HG03432 (cell line): ENCODE results near the gene ASB1.

Source experiments
- ATAC-seq: cut with Tn5 transposase; IDR thresholded peaks from one replicate; pipeline ENCODE4 v1.9.1; 2021; ENCODE audit warnings: mild to moderate bottlenecking, moderate library complexity; ENCODE audit not compliant: unreplicated experiment

The ASB1 gene

DNA sequence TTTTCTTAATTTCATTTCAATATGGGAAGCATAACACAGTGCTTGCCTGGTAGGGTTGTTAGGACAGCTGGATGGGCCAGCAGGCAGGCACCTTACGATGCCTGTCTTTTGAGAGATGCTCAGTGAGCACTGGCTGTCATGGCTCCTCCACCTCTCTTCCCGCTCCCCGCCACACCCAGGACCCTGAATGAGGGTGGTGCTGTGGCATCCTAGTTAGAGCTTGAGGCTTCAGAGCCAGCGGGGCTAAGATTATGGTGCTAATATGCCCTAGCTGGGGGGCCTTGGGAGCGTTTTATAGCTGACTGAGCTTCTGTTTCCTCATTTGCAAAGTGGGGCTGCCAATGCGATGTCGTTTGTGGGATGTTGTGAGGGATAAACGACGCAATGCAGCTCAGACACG, 37.7 kb downstream of the ASB1 start:
- no peak for ATAC-seq

DNA sequence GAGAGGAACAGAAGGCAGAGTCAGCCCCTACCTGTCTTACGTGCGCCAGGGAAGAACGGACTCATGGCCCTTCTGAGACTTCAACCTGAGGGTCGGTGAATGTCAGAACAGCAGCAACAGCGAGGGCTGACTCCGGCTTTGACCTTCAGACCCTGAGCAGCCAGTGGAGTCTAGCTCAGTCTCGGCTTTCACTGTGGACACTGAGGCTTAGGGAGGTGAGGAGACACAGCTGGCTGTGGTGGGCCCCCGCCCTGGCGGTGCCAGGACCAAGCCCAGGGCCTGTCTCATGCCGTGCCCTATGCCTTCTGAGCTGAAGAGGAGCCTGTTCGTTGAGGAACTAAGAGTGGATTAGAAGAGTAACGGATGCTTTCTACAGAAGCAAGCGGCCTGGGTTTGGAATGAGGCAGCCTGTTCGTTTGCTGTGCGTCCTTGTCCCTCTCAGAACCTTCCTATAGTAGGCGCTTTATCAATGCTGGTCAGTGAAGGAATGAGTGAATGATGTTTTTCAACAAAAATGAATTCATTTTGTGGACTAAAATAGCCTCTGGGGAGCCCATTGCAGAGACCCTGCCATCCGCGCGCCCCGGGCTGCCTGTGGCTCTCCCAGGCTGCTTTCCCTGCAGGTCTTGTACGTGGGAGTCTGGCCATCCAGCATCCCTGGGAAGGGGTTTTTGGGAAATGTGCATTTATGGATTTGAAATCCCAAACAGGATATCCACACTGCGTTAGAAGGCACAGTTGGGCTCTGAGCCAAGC, 38.9 kb downstream of the ASB1 start:
- ATAC-seq = no peak

DNA sequence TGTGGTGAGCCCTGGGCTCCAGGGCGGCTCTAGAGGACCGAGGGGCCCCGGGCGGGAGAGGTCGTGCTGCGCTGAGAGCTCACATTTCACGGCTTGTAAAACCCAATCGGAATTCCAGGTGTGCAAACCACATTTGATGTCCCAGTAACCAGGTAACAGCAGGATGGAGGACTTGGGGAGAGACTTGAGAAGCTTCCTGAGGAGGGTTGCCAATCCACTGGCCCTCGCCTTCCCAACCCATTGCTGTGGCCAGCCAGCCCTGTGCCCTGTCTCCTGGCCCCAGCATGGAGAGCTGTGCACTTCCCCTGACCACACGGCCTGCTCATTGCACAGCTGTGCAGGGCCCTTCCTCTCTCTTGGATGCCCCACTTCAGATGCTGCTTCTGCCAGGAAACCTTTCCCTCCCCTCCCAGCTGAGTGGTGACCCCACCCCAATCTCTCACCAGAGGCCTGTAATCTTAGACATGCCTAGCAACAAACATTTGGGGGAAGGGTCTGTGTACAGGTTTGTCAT, 39.6 kb downstream of the ASB1 start:
- no peak for ATAC-seq

DNA sequence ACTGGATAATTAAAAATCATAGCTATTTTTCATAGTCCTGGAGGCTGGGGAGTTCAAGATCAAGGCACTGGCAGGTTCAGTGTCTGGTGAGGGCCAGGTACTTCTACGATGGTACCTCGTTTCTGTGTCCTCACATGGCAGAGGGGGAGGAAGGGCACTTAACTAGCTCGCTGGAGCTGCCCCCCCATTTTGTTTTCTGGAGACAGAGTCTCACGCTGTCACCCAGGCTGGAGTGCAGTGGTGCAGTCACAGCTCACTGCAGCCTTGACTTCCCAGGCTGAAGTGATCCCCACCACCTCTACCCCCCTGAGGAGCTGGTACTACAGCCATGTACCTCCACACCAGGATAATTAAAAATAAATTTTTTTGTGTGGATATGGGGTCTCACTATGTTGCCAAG, 40.3 kb downstream of the ASB1 start:
- ATAC-seq = no peak

DNA sequence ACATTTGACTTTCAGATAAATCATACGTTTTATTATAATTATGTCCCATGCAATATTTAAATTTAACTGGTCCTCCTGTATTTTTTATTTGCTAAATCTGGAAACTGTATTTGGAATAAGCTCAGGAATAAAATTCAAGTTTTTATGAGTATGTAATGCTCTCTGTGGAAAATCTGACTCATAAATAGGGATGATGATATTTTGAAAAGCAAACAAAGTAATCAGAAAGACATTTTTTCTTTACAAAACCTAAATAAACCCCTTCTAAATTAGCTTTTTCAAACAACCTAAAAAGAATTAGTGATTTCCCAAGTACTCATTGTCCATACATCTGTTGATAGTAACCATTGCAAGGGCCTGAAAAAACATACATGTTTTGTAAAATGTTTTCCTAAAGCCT, 41.1 kb downstream of the ASB1 start:
- ATAC-seq = no peak

DNA sequence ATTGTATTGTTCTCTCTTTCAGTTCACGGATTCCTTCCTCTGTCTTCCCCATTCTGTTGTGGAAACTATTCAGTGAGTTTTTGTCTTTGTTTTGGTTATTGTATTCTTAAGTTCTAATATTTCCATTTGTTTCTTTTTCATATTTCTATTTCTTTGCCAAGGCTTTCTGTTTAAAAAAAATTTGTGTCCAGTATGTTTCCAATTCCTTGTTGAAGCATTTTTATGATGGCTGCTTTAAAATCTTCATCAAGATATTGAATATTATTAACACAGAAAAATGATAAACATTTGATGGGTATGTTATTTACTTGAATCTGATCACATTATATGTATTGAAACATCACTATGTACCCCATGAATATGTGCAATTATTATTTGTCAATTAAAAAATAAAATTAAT, 42.4 kb downstream of the ASB1 start:
- ATAC-seq = no peak

DNA sequence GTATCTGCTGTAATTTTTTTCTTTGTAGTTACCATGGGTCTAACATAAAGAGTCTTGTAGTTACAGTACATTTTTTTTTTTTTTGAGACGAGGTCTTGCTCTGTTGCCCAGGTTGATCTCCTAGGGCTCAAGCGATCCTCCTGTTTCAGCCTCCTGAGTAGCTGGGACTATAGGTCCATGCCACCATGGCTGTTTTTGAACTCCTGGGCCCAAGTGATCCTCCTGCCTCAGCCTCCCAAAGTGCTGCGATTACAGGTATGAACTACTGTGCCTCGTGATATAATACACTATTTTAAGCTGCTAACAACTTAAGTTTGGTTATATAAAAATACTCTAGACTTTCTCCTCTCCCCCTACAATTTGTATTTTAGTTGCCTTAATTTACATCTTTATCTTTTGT, 46.3 kb downstream of the ASB1 start:
- no peak for ATAC-seq

DNA sequence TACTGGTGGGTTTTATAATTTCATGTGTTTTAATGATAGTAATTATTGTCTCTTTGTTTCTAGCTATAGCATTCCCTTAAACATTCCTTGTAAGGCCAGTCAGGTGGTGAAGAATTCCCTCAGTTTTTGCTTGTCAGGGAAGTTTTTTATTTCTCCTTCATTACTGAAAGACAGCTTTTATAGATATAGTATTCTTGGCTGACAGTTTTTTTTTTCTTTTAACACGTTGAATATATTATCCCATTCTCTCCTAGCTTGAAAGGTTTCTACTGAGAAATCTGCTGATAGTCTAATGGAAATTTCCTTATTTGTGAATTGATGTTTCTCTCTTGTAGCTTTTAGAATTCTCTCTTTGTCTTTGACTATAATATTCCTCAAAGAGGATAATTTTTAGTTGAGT, 46.8 kb downstream of the ASB1 start:
- no peak for ATAC-seq

DNA sequence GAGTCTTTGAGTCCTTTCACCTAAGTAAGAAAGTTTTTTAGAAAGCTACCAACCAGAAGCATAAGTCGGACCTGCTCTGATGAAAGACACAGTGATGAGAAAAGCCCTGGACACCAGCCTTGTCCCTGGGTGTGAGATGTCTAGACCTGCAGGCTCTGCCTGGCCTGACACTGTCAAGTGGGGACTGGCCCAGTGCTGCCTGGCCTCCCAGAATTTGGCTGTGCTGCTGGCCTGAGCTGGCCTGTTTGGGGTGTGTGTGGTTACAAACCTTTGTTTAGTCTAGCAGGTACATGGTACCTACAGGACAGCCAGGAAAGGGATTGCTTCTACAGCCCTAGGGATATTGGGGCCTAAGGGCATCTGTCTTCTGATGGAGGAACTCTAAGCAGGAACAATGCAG, 48.3 kb downstream of the ASB1 start:
- no peak for ATAC-seq

DNA sequence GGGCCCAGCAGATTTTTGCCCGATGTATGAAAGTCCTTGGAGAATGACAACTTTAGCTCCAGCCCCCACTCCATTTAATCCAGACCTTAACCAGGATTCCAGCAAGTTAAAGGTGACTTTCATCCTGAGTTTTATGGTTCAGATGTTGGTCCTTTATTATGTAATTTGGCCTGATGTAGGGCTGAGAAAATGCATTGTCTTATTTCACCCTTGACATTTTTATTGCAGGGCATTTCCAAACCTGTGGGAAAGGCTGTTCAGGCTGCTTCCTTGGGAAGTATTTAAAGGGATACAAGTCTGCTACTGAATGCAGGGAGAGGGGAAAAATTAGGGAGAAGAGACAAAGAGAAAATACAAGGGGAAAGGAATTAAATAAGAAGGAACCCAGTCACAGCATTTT, 48.8 kb downstream of the ASB1 start:
- ATAC-seq = no peak

DNA sequence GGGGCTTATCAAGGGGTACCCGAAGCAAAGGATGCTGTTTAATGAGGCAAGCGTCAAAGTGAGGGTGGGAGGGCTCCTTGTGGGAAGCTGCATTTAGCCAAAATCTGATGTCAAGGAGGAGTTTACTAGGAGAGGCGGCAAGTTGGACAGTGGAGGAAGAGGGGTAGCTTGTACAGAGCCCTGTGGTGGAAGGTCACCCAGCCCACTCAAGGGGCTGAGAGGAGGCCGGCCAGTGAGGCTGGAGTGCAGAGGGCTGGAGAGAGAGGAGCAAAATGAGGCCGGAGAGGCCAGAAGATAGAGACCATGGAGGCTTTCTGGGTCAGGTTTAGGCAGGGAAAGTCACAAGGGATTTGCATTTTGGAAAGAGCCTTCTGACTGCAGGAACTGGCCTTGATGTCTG, 49.5 kb downstream of the ASB1 start:
- no peak for ATAC-seq

DNA sequence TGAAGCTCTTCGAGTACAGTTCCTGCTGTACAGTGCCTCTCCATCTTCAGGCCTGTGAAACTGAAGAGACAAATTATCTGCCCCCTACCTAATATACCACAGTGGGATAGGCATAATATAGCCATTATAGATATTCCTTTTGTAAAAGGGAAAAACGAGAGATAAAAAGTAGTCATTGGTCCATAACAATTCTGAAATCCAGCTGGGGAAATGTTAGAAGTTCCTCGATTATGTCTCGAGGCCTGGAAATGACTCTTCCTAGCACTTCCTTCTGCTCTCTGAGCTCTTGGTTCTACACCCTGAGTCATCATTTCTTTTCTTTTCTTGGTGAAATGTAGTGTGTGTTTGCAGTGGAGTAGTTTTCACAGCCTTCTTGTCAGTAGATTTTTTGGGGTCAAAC, 51.5 kb downstream of the ASB1 start:
- no peak for ATAC-seq

DNA sequence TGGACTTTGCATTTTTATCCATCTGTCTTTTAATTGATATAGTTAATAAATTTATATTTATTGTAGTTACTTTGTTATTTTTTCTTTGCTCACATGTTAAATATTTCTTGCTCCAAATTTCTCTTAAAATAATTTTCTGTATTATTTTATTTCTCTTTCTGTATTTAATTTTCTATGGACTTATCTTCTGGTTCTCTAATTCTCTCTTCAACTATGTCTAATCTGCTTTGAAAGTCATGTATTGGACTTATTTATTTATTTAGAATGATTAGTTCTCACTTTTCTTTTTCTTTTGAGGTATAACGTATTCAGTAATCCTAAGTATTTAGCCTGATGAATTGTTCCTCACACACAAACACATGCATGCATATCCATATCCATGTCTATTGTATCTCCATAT, 53.1 kb downstream of the ASB1 start:
- no peak for ATAC-seq

DNA sequence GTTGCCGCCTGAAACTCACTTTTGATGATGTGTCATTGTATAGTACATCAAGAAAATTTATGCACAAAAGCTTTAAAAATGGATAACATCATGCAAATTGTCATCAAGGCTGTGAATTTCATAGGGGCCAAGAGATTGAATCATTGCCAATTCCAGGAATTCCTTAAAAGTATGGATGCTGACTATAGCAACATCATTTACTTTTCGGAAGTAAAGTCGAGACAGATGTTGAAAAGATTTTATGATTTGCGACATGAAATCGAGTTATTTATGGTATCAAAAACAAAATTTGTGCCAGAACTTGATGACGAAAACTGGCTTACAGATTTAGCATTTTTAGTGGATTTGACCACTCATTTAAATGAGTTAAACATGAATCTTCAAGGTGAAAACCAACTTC, 56.3 kb downstream of the ASB1 start:
- ATAC-seq = no peak

DNA sequence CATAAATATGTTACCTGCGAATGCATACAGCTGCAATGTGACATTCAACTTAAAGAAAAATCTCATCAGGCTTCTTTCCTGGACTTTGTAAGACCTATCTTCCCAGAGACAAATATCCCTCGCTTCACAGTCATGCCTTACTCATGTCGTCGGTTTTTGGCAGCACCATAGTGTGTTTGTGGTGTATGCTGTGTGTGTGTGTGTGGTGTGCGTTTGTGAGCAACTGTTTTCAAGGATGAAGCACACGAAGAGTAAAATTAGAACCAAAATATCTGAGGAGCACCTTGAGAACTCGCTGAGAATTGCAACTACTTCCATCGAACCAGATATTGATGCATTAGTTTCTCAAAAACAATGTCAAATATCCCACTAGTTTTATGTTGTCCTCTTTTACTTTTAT, 56.9 kb downstream of the ASB1 start:
- ATAC-seq = no peak

DNA sequence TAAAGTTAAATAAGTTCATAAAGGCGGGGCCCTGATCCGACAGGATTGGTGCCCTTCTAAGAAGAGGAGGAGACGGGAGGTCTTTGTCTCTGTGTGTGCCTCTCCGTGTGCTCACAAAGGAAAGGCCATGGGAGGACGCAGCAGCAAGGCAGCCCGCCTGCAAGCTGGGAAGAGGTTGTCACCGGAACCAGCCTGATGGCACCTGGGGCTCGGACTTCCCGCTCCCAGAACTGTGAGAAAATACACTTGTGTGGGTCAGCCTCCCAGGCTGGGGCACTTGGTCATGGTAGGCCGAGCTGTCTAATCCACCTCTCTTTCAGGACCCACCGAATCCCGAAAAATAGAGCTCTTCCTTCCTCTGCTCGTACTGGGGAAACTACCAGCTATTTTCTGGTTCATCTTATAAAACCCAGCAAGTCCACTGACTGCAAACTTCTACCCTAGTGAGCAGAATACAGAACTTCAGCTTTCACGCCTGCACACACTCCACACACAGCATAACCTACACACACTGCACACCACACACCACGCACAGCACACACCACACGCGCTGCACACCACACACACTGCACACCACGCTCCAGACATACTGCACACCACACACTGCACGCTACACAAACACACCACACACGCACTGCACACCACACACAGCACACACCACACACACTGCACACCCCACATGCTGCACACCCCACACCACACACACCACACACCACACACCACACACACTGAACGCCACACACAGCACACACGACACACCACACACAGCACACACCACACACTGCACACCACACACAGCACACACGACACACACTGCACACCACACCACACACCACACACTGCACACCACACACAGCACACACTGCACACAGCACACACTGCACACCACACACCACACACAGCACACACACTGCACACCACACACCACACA, 58.1 kb downstream of the ASB1 start:
- ATAC-seq = no peak

DNA sequence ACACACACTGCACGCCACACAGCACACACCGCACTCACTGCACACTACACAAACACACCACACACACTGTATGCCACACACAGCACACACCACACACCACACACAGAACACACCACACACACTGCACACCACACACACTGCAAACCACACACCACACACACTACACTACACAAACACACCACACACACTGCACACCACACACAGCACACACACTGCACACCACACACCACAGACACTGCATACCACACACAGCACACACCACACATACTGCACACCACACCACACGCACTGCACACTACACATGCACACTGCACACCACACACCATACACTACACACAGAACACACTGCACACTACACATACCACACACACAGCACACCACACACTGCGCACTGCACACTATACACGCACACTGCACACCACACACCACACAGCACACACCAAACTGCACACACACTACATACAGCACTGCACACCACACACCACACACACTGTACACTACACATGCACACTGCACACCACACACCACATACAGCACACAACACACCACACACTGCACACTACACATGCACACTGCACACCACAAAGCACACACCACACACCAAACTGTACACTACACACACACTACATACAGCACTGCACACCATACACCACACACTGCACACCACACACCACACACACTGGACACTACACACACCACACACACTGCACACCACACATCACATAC, 59.6 kb downstream of the ASB1 start:
- ATAC-seq = no peak

DNA sequence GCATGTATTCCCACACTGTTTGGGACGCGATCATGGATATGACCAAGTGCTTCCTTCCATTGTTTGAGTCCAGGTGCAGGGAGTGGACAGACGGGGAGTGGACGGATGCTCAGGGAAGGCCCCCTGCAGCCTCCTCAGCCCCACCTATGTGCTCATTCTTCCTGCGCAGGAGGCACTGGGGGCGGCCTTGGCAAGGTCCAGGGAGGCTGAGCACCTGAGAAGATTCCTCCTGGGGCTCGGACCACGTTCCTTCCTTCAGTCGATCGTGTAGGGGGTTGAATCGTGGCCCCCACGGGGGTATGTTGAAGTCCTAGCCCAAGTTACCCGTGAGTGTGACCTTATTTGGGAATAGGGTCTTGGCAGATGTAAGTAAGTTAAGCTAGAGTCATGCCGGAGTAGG, 60.4 kb downstream of the ASB1 start:
- ATAC-seq = no peak

DNA sequence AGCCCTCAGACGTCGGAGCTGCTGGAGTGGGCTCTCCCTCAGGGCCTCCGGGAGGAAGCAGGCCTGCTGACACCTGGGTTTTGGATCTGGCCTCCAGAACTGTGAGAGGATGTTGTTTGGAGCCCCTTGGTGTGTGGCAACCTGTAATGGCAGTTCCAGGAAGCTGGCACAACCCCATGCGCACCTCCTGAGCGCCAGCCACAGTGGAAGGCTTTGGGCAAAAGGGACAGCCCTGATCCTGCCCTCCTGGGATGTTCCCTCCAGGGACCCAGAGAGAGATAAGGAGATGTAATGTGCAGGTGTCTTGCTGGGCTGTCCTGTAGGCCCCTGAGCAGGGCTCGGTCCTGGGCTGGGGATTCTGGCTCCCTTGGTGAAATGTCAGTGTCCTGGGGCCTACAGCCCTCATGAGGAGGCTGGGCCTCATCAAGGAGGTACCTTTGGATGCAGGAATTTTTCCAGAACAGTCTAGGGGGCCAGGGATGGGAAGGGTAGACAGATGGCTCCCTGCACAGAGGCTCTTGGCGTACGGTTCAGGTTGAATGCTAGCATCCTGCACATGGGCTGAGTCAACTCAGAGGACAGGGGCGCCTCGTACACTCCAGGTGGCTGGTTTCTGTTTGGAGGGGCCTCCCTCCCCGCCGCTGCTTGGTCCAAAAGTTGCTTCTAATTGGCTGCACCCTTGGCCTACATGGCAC, 61.1 kb downstream of the ASB1 start:
- no peak for ATAC-seq

DNA sequence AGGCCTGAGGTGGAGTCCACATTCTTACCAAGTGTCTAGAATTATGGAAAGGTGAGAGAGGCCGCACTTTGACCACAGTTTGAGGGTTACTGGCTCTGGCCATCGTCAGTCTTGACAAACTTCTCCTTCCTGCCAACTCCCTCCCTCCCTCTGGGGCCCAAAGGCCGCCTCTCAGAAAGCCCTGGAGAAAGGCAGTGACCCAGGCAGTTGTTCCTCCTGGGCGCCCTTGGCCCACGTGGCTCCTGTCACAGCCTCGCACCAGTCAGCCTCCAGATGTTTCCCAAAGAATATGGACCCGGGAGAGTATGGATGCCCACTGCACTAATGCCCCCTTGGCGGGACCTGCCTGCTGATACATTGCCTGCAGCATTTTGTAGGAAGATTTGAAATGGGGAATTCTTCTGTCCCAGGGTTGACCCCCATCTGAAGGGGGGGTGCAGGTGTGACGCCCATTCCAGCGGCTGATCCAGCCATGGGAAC, 61.7 kb downstream of the ASB1 start:
- ATAC-seq = no peak

DNA sequence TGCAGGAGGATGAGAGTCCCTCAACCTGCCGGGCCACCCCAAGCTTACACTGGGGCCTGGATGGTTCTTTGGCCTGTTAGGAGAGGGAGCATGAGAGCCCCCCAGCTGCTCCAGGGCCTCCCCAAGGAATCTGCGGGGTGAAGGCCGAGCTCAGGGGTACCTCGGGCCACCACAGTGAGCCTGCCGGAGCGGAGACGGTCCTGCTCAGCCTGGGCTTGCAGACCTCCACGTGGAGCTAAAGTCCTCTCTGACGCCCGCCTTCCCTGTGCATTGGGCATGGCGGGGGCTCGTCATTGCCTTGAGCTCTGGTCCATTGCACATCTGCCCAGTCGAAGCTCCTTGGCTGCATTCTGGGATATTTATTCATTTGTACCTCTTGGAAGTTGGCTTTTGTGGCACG, 62.7 kb downstream of the ASB1 start:
- ATAC-seq = no peak
